Measurements from ENCODE around the gene COL24A1.
"Not testable (repeated sequence)": the region's sequence is repeated elsewhere in the genome, so short reads cannot be mapped to it uniquely, and the experiment has no call there.

COL24A1 gene

GRCh38 chr1:85798419-85798818 lies 358.2 kb downstream of the COL24A1 start:
- Histone ChIP-seq H3K4me3 (replicated peaks; ENCODE audit: low read depth, low read length) (no peak overlapping the region), H3K27me3 (replicated peaks; ENCODE audit: control insufficient read depth, insufficient read depth, low read length) (no peaks in the 10 kb centered on the region), H3K36me3 (ENCODE audit: control insufficient read depth, insufficient read depth, low read length) (no peaks in the 10 kb centered on the region)
- TF ChIP-seq CTCF (IDR thresholded peaks at IDR 0.05; ENCODE audit: insufficient read depth, low read length, poor library complexity, severe bottlenecking): no peak
- no peak for DNase-seq (ENCODE audit: extremely low read depth, insufficient read length)

GRCh38 chr1:85777021-85777420 lies 379.6 kb downstream of the COL24A1 start:
- H3K4me3 ChIP-seq (replicated peaks; ENCODE audit: low read depth, low read length); H3K36me3 ChIP-seq (ENCODE audit: control insufficient read depth, insufficient read depth, low read length); DNase-seq (ENCODE audit: extremely low read depth, insufficient read length); H3K27me3 ChIP-seq (replicated peaks; ENCODE audit: control insufficient read depth, insufficient read depth, low read length): not testable (repeated sequence)

GRCh38 chr1:85762804-85763203 lies 393.8 kb downstream of the COL24A1 start:
- H3K27me3 ChIP-seq (replicated peaks; ENCODE audit: control insufficient read depth, insufficient read depth, low read length): no peaks in the 10 kb centered on the region
- H3K4me3 ChIP-seq (replicated peaks; ENCODE audit: low read depth, low read length): no peak overlapping the region
- DNase-seq (ENCODE audit: extremely low read depth, insufficient read length): no peak
- H3K36me3 ChIP-seq (ENCODE audit: control insufficient read depth, insufficient read depth, low read length): no peaks in the 10 kb centered on the region
- TF ChIP-seq CTCF (IDR thresholded peaks at IDR 0.05; ENCODE audit: insufficient read depth, low read length, poor library complexity, severe bottlenecking): no peak

GRCh38 chr1:85756864-85757263 lies 399.7 kb downstream of the COL24A1 start:
- Histone ChIP-seq H3K36me3 (ENCODE audit: control insufficient read depth, insufficient read depth, low read length) (no peaks in the 10 kb centered on the region), H3K4me3 (replicated peaks; ENCODE audit: low read depth, low read length) (no peak overlapping the region), H3K27me3 (replicated peaks; ENCODE audit: control insufficient read depth, insufficient read depth, low read length) (no peaks in the 10 kb centered on the region)
- TF ChIP-seq CTCF (IDR thresholded peaks at IDR 0.05; ENCODE audit: insufficient read depth, low read length, poor library complexity, severe bottlenecking): no peak
- no peak for DNase-seq (ENCODE audit: extremely low read depth, insufficient read length)

GRCh38 chr1:85748120-85748519 lies 408.5 kb downstream of the COL24A1 start:
- H3K4me3 ChIP-seq (replicated peaks; ENCODE audit: low read depth, low read length): no peak overlapping the region
- no peaks in the 10 kb centered on the region for H3K36me3 ChIP-seq (ENCODE audit: control insufficient read depth, insufficient read depth, low read length)
- no peak for TF ChIP-seq CTCF (IDR thresholded peaks at IDR 0.05; ENCODE audit: insufficient read depth, low read length, poor library complexity, severe bottlenecking)
- no peak for DNase-seq (ENCODE audit: extremely low read depth, insufficient read length)
- no peaks in the 10 kb centered on the region for H3K27me3 ChIP-seq (replicated peaks; ENCODE audit: control insufficient read depth, insufficient read depth, low read length)

- no peak for TF ChIP-seq CTCF (IDR thresholded peaks at IDR 0.05; ENCODE audit: insufficient read depth, low read length, poor library complexity, severe bottlenecking)
- no peak for DNase-seq (ENCODE audit: extremely low read depth, insufficient read length)
- H3K36me3 ChIP-seq (ENCODE audit: control insufficient read depth, insufficient read depth, low read length): no peaks in the 10 kb centered on the region
Measured at GRCh38 chr1:85746777-85747176, 409.8 kb downstream of the COL24A1 start.

More at GRCh38 chr1:85746777-85747176, 409.8 kb downstream of the COL24A1 start:
- H3K4me3 ChIP-seq (replicated peaks; ENCODE audit: low read depth, low read length): no peak overlapping the region
- no peaks in the 10 kb centered on the region for H3K27me3 ChIP-seq (replicated peaks; ENCODE audit: control insufficient read depth, insufficient read depth, low read length)
